Mucosa of descending colon (tissue), 3 donors: ENCODE data around the gene SYT15. TPM values are rescaled to one million over a fixed set of nuclear protein-coding genes. Genes with fewer than 3 reads are reported as not detected.
A peak's percentile ranks its signal among the peaks of the same experiment; 100 is the strongest.

Source experiments
- ATAC-seq: fragments of 200-7000 bp; cut with Tn5 transposase; one replicate; pipeline ENCODE4 v1.9.1; 2020; ENCODE audit warnings: mild to moderate bottlenecking, moderate library complexity
- DNase-seq, 3 donors: peaks; one replicate each; pipeline ENCODE4 v3.0.0-alpha.2; 2020
- H3K36me3 ChIP-seq: fragments of 200-600 bp; one replicate; pipeline ENCODE4 v1.8.0; 2021; ENCODE audit warnings: low read depth, mild to moderate bottlenecking
- H3K4me1 ChIP-seq: fragments of 200-600 bp; one replicate; pipeline ENCODE4 v1.8.0; 2021; ENCODE audit warnings: low read depth, mild to moderate bottlenecking
- H3K4me3 ChIP-seq: fragments of 200-600 bp; one replicate; pipeline ENCODE4 v1.8.0; 2021; ENCODE audit warnings: mild to moderate bottlenecking
- H3K9me3 ChIP-seq: fragments of 200-600 bp; one replicate; pipeline ENCODE4 v1.8.0; 2021; ENCODE audit warnings: mild to moderate bottlenecking
- intact Hi-C, 2 donors: fragments of 100-400 bp; cut with DNase I in 1 of 2; cut with micrococcal nuclease in 1 of 2; formaldehyde crosslinking; loops; one replicate each; pipeline versions ENCODE4 v1.11.0 to v1.11.1; 2022; cut with DNase I, micrococcal nuclease
- total RNA-seq, 3 donors: library from RNA; stranded (reverse); fragmentation: NEBNext Ultra II Directional in 2 of 3; extraction: Animal tissue kit (Norgen Biotek cat#: 25700) in 2 of 3; gene quantifications; one replicate each; pipeline versions ENCODE4 v1.2.1 to v1.2.4, GENCODE V29; 2021 to 2023
- TF ChIP-seq, protein P1 (sequence below): fragments of 200-600 bp; IDR thresholded peaks from one replicate; pipeline ENCODE4 v1.8.0; 2022; ENCODE audit warnings: antibody characterized with exemption, mild to moderate bottlenecking
- donor health status: DM: no; HTN: no; CAD: no; lungs with moderate emphysema.
- donor health status: DM: no; HTN: no; CAD: no.
- donor health status: DM: no; HTN: yes; CAD: no.

SYT15 gene
- total RNA-seq, 3 donors from 2014 or later = 1.4 to 3.2 (median 2.3) TPM

DNA sequence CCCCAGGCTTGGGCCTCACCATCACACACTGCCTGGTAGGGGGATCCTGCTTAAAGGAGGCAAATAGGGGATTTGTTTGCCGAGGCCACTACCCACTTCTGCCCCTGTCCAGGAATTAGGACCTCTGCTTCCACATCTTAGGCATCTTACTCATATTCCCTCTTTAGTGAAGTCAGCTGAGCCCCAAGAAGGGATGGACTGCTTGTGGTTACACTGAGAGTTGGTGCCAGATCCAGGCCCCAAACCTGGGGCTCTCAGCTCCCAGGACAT, 20.9 kb upstream of the SYT15 start:
- Histone ChIP-seq H3K36me3 (no peaks in the 10 kb centered on the region), H3K9me3 (no peaks in the 10 kb centered on the region), H3K4me1 (peaks cover 9% of the 10 kb centered on the region), H3K4me3 (no peak overlapping the region)
- TF ChIP-seq, protein P1, sequence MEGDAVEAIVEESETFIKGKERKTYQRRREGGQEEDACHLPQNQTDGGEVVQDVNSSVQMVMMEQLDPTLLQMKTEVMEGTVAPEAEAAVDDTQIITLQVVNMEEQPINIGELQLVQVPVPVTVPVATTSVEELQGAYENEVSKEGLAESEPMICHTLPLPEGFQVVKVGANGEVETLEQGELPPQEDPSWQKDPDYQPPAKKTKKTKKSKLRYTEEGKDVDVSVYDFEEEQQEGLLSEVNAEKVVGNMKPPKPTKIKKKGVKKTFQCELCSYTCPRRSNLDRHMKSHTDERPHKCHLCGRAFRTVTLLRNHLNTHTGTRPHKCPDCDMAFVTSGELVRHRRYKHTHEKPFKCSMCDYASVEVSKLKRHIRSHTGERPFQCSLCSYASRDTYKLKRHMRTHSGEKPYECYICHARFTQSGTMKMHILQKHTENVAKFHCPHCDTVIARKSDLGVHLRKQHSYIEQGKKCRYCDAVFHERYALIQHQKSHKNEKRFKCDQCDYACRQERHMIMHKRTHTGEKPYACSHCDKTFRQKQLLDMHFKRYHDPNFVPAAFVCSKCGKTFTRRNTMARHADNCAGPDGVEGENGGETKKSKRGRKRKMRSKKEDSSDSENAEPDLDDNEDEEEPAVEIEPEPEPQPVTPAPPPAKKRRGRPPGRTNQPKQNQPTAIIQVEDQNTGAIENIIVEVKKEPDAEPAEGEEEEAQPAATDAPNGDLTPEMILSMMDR = no peak
- no peak for ATAC-seq
- DNase-seq = no peak
- intact Hi-C loops = no loop called here

DNA sequence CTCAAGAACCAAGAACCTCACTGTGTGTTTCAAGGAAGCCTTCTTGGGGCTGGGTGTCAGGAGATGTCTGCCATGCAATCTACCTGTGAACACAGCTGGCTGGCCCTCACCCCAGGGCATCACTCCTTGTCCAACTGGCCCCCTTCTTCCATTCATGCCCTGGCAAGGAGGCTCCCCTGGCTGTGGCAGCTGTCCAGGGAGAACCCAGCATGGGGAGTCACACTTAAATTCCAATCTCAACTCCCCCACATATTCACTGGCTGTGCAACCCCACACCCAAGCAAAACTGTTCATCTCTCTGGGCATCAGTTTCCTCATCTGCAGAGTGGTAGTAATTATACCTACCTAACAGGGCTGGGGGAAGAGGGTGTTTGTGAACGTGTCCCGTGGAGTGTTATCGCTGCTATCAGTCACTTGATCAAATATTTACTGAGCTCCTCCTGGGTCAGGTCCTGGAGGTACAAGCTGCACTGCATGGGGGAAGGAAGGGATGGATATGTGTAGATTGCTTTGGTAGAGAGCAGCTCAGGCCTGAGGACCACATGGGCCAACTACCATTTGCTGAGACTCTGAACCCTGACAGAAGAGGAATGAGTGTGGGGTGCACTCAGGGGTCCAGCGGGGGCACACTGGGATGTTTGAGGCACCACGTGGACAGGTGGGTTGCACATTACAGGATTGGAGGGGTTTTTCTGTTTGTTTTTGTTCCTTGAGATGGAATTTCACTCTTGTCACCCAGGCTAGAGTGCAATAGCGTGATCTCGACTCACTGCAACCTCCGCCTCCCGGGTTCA, 20.3 kb upstream of the SYT15 start:
- intact Hi-C loops = no loop called here
- peaks cover 4% of the 10 kb centered on the region for H3K4me1 ChIP-seq
- no peak overlapping the region for H3K4me3 ChIP-seq
- H3K36me3 ChIP-seq = no peaks in the 10 kb centered on the region
- TF ChIP-seq, protein P1 = no peak
- no peaks in the 10 kb centered on the region for H3K9me3 ChIP-seq
- DNase-seq (peak in 2 of 3 donors; percentile 23 to 60), ATAC-seq (peak; percentile 63)

DNA sequence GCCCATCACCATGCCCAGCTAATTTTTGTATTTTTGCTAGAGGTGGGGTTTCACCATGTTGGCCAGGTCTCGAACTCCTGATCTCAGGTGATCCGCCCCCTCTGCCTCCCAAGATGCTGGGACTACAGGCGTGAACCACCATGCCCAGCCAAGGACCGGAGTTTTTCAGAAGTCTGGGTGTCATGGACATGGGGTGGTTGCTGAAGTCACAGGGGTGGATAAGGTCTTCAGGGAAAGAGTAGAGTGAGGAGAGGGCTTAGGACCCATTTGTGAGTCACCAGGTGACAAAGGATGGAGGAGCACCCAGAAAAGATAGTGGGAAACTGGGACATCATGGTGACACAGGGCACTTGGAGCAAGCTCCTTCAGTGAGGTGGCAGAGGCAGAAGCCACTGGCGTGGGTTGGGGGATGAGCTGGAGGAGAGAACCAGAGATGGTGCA, 19.7 kb upstream of the SYT15 start:
- ATAC-seq (no peak), DNase-seq (no peak)
- Histone ChIP-seq H3K9me3 (no peaks in the 10 kb centered on the region), H3K4me1 (peaks cover 4% of the 10 kb centered on the region), H3K4me3 (no peak overlapping the region), H3K36me3 (no peaks in the 10 kb centered on the region)
- TF ChIP-seq, protein P1 = no peak
- intact Hi-C loops = no loop called here

DNA sequence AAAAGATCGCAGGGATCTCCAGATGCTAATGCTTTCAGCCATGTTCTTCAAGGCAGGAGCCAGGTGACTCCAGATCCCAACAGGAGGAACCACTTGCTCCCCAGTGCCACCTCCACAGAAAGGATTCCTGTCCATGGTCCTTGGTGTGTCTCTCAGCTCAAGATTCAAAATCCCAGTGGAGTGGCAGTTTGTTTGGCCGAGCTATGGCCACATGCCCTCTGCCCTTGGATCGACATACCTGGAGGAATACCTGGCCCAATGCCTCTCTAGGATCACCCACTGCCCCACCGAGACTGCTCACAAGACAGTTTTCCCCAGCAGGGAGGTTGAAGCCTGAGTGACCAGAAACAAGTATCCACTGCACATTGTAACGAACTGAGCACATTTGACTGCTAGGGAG, 18.5 kb upstream of the SYT15 start:
- intact Hi-C loops = no loop called here
- H3K4me1 ChIP-seq = peaks cover 4% of the 10 kb centered on the region
- H3K36me3 ChIP-seq = no peaks in the 10 kb centered on the region
- TF ChIP-seq, protein P1 = no peak
- no peak for ATAC-seq
- no peaks in the 10 kb centered on the region for H3K9me3 ChIP-seq
- peak in 2 of 3 donors; percentile 3 to 25 for DNase-seq
- no peak overlapping the region for H3K4me3 ChIP-seq

DNA sequence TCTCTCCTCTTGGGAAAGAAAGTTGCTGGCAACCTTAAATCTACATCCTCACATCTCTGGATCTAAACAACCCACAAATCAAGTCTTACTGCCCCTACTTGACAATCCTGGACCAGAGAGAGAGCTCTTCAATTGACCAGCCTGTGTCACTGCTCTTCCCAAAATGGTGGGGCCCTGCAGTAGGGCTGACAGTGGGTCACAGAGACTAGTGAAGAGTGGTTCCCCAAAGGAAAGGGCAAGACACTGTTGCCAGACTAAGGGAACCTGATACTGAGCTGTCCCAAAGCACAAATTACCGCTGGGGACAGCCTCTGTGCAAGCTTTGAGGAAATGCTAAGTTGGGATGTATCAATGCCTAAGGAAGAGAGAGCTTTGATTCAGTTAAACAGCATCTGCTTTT, 18.0 kb upstream of the SYT15 start:
- no peaks in the 10 kb centered on the region for H3K36me3 ChIP-seq

More for the DNA sequence above, 18.0 kb upstream of the SYT15 start:
- no peak overlapping the region for H3K4me3 ChIP-seq
- H3K9me3 ChIP-seq = no peaks in the 10 kb centered on the region
- intact Hi-C loops = no loop called here
- DNase-seq (no peak), ATAC-seq (no peak)
- TF ChIP-seq, protein P1 = no peak
- peaks cover 4% of the 10 kb centered on the region for H3K4me1 ChIP-seq
